ENCODE data around the gene EGFLAM.
"Not testable (repeated sequence)": the region's sequence is repeated elsewhere in the genome, so short reads cannot be mapped to it uniquely, and the experiment has no call there.

The EGFLAM gene

DNA sequence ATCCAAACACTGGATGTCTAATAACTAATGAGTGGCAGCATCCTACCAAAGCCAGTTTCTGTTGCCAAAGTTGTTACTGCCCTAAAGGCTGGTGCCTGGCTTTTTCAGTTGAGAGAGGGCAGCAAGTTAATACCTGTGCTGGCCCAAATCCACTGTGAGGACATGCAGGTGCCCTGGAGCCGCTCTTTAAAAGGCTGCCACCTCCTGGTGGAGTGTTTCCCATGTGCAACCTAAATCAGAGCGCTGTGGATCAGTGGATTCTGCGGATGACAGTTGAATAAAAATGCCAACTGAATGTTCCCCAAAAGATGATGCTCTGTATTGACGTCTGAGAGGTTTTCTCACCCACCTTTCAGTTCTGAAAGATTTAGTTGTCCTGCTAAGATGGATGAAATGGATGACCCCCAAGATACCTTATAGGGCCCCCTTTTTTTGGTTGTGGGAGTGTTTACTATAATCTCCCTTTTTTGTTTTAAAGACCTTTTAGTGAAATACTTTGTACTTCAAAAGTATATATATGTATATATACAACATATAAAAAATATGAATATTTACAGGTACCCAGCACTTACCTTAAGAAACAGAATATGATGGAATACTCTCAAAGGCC, 146.4 kb downstream of the EGFLAM start:
- Histone ChIP-seq H3K36me3 (ENCODE audit: insufficient read depth, low read length) (no peaks in the 10 kb centered on the region), H3K27me3 (ENCODE audit: control insufficient read depth in 1 of 2, insufficient read depth in 2 of 2, low read length in 2 of 2) (peaks cover 0 to 3% of the 10 kb centered on the region in 2 donors), H3K4me3 (ENCODE audit: low read depth in 1 of 2, low read length in 2 of 2) (no peak overlapping the region)

DNA sequence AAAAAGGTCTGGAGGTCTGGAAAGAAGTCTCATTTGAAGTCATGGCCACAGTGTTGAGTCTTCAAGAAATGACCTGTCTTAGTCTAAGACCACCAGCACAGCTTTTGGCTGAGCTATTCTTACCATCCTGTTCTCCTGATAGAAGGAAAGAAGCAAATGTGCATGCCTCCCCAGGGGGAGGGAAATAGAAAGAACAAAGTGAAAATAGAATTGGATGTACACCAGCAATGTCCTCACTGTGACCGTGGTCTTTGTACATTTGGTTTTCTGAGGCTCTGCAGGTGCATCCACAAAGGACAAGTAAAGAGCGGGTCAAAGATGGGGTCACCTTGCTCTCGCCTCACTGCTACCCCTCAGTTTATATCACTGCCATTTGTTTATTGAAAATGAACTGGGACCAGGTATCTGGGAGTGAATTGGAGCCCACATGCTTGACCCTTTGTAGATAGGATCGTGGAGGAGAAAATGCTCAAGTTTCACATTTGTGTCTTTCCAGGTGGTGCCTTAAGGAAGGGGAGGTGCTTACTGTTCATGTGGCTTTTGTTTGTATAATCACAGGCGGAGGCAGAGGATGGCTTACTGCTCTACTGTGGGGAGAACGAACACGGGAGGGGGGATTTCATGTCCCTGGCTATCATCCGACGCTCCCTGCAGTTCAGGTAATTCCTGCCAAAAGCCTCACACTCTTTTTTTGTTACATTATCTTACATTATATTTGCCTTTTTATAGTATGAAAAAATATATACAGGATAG, 150.3 kb downstream of the EGFLAM start:
- no peak overlapping the region for H3K27ac ChIP-seq (ENCODE audit: low read depth, low read length)
- H3K4me3 ChIP-seq (ENCODE audit: low read depth in 1 of 2, low read length in 2 of 2): no peak overlapping the region
- H3K36me3 ChIP-seq (ENCODE audit: insufficient read depth, low read length): no peaks in the 10 kb centered on the region
- H3K27me3 ChIP-seq (ENCODE audit: control insufficient read depth in 1 of 2, insufficient read depth in 2 of 2, low read length in 2 of 2): no peaks in the 10 kb centered on the region
- no peaks in the 10 kb centered on the region for H3K9me3 ChIP-seq (ENCODE audit: low read length)
- no peaks in the 10 kb centered on the region for H3K4me1 ChIP-seq (ENCODE audit: insufficient read depth, low read length)
- H3K9ac ChIP-seq (ENCODE audit: low read length): no peak overlapping the region

More for the DNA sequence above, 146.4 kb downstream of the EGFLAM start:
- Histone ChIP-seq H3K9me3 (ENCODE audit: low read length) (no peaks in the 10 kb centered on the region), H3K4me1 (ENCODE audit: insufficient read depth, low read length) (no peaks in the 10 kb centered on the region), H3K9ac (ENCODE audit: low read length) (no peak overlapping the region), H3K27ac (ENCODE audit: low read depth, low read length) (no peak overlapping the region)

DNA sequence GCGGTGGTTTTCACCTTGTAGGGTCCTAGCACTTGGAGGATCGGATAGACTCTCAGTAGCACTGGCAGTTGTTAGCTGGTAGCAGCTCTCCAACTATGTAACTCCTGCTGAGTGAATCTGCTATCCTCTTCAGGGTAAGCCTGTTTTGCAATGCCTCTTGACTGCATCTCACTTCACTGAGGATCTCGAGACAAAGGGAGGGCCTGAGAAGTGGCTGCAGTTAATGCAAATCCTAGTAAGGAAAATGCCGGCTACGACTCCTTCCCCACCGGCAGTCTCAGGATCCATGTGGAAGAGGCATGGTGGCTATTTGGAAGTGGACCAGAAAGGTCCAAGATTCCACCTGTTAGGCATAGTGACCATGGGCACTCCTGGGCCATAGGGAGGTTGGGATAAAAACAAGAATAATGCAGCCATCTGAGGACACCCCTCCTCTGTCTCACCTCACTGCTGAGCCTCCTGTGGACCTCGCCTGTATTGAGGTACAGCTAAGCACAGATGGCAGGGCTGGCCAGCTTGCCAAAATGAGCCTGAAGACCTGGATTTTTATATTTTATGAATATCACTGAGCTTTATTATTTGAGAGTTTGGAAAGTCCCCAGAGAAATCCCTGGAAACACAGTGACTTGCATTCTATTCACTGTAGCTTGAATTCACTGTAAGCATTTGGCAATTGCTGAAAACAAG, 152.1 kb downstream of the EGFLAM start:
- no peak overlapping the region for H3K9ac ChIP-seq (ENCODE audit: low read length)
- H3K9me3 ChIP-seq (ENCODE audit: low read length): no peaks in the 10 kb centered on the region
- no peaks in the 10 kb centered on the region for H3K4me1 ChIP-seq (ENCODE audit: insufficient read depth, low read length)
- no peak overlapping the region for H3K27ac ChIP-seq (ENCODE audit: low read depth, low read length)
- no peaks in the 10 kb centered on the region for H3K27me3 ChIP-seq (ENCODE audit: control insufficient read depth in 1 of 2, insufficient read depth in 2 of 2, low read length in 2 of 2)
- no peak overlapping the region for H3K4me3 ChIP-seq (ENCODE audit: low read depth in 1 of 2, low read length in 2 of 2)
- no peaks in the 10 kb centered on the region for H3K36me3 ChIP-seq (ENCODE audit: insufficient read depth, low read length)

DNA sequence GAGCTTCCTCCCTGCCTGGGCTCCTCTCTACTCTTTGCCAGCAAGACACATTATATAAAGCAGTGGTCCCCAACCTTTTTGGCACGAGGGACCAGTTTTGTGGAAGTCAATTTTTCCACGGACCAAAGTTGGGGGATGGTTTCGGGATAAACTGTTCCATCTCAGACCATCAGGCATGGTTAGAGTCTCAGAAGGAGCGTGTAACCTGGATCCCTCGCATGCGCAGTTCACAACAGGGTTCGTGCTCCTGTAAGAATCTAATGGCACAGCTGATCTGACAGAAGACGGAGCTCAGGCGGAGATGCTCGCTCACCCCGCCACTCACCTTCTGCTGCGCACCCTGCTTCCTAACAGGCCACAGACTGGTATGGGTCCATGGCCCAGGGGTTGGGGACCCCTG, 155.3 kb downstream of the EGFLAM start:
- Histone ChIP-seq H3K27me3 (ENCODE audit: control insufficient read depth in 1 of 2, insufficient read depth in 2 of 2, low read length in 2 of 2) (no peaks in the 10 kb centered on the region), H3K27ac (ENCODE audit: low read depth, low read length) (no peak overlapping the region), H3K4me3 (ENCODE audit: low read depth in 1 of 2, low read length in 2 of 2) (no peak overlapping the region), H3K9me3 (ENCODE audit: low read length) (no peaks in the 10 kb centered on the region), H3K36me3 (ENCODE audit: insufficient read depth, low read length) (no peaks in the 10 kb centered on the region), H3K9ac (ENCODE audit: low read length) (no peak overlapping the region), H3K4me1 (ENCODE audit: insufficient read depth, low read length) (no peaks in the 10 kb centered on the region)

DNA sequence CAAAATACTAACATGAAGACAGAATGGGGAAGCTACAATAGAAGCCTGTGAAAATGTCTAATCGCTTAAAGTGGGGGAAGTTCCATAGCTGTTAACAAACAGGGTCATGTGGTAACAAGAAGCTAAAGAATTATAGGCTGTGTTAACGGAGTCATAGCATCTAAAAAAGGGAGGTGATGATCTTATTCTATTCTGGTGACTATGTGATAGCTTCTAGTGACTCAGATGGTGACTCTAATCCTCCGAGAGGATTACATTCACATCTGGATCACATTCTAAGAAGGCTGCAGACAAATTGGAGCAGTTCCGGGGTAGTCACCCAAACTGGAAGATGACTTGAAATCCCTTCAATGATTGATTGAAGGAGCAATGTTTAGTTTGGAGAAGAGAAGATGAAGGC, 156.0 kb downstream of the EGFLAM start:
- no peak overlapping the region for H3K4me3 ChIP-seq (ENCODE audit: low read depth in 1 of 2, low read length in 2 of 2)
- no peak overlapping the region for H3K9ac ChIP-seq (ENCODE audit: low read length)
- H3K4me1 ChIP-seq (ENCODE audit: insufficient read depth, low read length): no peaks in the 10 kb centered on the region
- no peaks in the 10 kb centered on the region for H3K36me3 ChIP-seq (ENCODE audit: insufficient read depth, low read length)
- no peak overlapping the region for H3K27ac ChIP-seq (ENCODE audit: low read depth, low read length)
- no peaks in the 10 kb centered on the region for H3K9me3 ChIP-seq (ENCODE audit: low read length)
- no peaks in the 10 kb centered on the region for H3K27me3 ChIP-seq (ENCODE audit: control insufficient read depth in 1 of 2, insufficient read depth in 2 of 2, low read length in 2 of 2)

DNA sequence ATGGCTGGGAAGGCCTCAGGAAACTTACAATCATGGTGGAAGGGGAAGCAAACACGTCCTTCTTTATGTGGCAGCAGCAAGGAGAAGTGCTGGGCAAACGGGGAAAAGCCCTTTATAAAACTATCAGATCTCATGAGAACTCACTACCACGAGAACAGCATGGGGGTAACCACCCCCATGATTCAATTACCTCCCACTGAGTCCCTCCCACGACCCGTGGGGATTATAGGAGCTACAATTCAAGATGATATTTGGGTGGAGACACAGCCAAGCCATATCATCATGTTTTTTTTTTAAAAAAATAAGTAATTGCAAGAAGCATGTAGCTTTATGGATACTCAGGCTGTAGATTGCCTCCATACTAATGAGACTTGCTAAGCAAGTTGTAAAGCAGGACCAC, 157.4 kb downstream of the EGFLAM start:
- not testable (repeated sequence) for H3K9ac ChIP-seq (ENCODE audit: low read length); H3K4me1 ChIP-seq (ENCODE audit: insufficient read depth, low read length); H3K9me3 ChIP-seq (ENCODE audit: low read length); H3K36me3 ChIP-seq (ENCODE audit: insufficient read depth, low read length); H3K27me3 ChIP-seq (ENCODE audit: control insufficient read depth in 1 of 2, insufficient read depth in 2 of 2, low read length in 2 of 2); H3K27ac ChIP-seq (ENCODE audit: low read depth, low read length); H3K4me3 ChIP-seq (ENCODE audit: low read depth in 1 of 2, low read length in 2 of 2)

DNA sequence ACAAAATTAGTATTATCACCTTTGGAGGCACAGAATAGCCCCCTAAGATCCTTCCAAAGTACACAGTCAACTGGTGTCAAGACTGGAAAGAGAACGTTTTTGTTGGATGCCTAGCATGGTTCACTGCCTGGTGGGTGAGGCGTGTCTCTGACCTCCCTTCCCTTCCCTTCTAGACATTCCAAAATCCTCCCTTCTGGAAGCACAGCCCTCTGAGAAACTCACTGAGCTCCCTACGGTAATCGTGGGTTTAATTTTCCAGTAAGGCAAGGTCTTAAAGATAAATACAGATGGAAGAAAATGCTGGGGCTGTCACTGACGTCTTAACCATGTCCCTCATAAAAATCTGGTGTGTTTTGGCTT, 159.3 kb downstream of the EGFLAM start:
- Histone ChIP-seq H3K4me1 (ENCODE audit: insufficient read depth, low read length) (no peaks in the 10 kb centered on the region), H3K4me3 (ENCODE audit: low read depth in 1 of 2, low read length in 2 of 2) (no peak overlapping the region), H3K36me3 (ENCODE audit: insufficient read depth, low read length) (no peaks in the 10 kb centered on the region), H3K9ac (ENCODE audit: low read length) (no peak overlapping the region), H3K27me3 (ENCODE audit: control insufficient read depth in 1 of 2, insufficient read depth in 2 of 2, low read length in 2 of 2) (no peaks in the 10 kb centered on the region), H3K9me3 (ENCODE audit: low read length) (no peaks in the 10 kb centered on the region), H3K27ac (ENCODE audit: low read depth, low read length) (no peak overlapping the region)

DNA sequence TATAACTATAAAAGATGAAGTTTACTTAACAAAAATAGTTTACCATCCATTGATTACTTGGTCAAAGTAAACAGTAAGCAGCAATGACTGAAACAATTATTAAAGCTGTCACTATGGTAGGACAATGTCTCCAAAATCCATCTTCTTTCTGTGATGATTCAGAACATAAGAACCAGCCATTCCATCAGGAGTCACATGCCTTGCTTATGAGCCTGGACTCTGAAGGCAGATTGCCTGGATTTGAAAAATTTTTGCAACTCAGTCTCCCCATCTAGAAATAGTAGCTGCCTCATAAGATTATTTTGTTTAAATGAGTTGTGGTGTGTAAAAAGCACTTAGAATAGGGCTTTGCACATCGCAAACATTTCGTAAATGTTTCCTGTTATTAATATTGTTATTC, 161.9 kb downstream of the EGFLAM start:
- Histone ChIP-seq H3K4me3 (ENCODE audit: low read depth in 1 of 2, low read length in 2 of 2) (no peak overlapping the region), H3K27ac (ENCODE audit: low read depth, low read length) (no peak overlapping the region), H3K9me3 (ENCODE audit: low read length) (no peaks in the 10 kb centered on the region), H3K4me1 (ENCODE audit: insufficient read depth, low read length) (no peaks in the 10 kb centered on the region), H3K36me3 (ENCODE audit: insufficient read depth, low read length) (no peaks in the 10 kb centered on the region), H3K9ac (ENCODE audit: low read length) (no peak overlapping the region), H3K27me3 (ENCODE audit: control insufficient read depth in 1 of 2, insufficient read depth in 2 of 2, low read length in 2 of 2) (no peaks in the 10 kb centered on the region)

DNA sequence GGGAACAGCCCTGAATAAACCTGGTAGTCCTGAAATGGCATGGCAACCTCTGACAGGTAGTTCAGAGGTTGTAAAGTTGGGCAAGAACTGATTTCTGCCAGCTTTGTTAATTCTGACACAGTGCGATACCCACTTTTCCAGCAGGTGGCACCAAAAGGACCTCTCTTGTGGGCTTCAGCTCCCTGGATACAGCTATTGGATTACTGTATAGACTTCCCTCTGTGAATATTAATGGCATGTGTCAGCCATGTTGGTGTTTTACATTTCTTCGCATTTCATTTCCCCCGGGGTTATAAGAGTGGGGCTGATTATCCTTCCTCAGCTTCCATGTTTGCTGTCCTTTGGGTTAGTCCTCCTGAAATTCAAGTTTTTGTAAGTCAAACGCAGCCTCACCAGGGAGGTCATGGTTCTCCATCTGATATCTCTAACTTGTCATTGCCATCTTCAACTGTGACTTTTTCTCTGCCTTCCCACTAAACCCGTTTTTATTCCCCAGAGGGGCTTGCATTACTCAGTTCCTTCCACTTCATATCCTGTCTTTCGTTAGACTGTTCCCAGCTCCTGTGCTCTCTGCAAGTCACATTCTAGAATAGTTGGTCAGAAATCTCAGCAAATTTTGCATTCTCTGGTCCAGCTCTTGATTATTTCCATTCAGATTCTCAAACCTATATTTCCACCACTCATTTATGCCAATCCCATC, 162.5 kb downstream of the EGFLAM start:
- Histone ChIP-seq H3K9me3 (ENCODE audit: low read length) (no peaks in the 10 kb centered on the region), H3K36me3 (ENCODE audit: insufficient read depth, low read length) (no peaks in the 10 kb centered on the region), H3K27me3 (ENCODE audit: control insufficient read depth in 1 of 2, insufficient read depth in 2 of 2, low read length in 2 of 2) (no peaks in the 10 kb centered on the region), H3K9ac (ENCODE audit: low read length) (no peak overlapping the region), H3K4me1 (ENCODE audit: insufficient read depth, low read length) (no peaks in the 10 kb centered on the region), H3K4me3 (ENCODE audit: low read depth in 1 of 2, low read length in 2 of 2) (no peak overlapping the region), H3K27ac (ENCODE audit: low read depth, low read length) (no peak overlapping the region)

DNA sequence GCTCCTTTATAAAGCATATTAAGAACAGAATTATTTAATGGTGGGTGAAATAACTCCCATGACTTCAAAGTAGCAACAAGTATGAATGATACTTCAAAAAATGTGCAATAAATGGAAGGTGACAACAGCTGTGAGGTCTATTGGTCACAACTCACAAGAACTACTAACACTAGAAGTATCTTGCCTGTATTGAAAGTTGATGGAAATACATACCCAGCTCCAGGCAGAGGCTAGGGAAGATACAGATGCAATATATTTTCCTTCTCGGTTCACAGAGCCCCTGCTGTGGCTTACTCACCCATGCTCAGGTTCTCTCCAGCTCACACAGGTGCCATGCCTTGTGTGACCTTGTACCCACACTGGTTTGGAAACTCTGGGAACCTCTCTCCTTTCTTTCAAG, 164.3 kb downstream of the EGFLAM start:
- no peaks in the 10 kb centered on the region for H3K36me3 ChIP-seq (ENCODE audit: insufficient read depth, low read length)
- no peaks in the 10 kb centered on the region for H3K4me1 ChIP-seq (ENCODE audit: insufficient read depth, low read length)
- no peak overlapping the region for H3K4me3 ChIP-seq (ENCODE audit: low read depth in 1 of 2, low read length in 2 of 2)
- H3K27ac ChIP-seq (ENCODE audit: low read depth, low read length): no peak overlapping the region
- H3K9me3 ChIP-seq (ENCODE audit: low read length): no peaks in the 10 kb centered on the region
- H3K9ac ChIP-seq (ENCODE audit: low read length): no peak overlapping the region
- H3K27me3 ChIP-seq (ENCODE audit: control insufficient read depth in 1 of 2, insufficient read depth in 2 of 2, low read length in 2 of 2): no peaks in the 10 kb centered on the region

DNA sequence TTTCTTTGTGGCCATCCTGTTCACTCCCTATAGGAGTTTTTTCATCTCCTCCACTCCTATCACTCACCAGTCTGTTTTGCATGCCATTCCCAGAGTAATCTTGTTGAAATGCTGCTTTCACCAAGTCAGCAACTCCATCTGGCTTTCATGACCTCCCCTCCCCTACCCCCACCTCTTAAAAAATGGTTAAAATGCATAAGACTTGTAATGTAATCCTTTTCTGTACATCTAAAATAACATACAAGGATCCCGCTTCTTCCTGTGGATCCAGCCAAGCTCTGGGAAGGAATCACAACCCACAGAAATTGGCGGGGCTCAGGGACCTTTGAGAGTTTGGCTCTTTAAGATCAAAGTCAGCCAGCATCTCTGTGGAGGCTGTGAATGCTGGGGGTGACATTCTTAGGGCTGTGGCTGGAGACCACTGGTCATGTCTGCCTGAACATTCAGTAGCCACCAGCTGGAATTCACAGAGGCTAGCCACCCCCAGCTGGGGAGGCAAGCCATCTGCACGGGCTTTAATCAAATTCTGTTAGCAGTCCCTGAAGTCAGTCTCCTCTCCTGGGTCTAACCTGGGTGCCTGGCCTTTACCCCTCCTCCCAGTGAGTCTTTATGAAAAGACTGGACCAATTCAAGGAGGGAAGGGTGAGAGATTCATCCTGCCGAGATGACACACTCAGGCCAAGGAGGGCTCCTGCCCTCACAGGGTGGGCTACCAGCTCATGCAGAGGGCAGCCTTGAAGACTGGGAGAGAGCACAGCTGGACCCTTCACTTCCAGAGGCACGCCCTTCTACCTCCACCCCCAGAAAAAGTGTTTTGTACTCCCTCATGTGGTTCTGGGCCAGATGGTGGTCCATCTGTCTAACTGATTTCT, 165.2 kb downstream of the EGFLAM start:
- Histone ChIP-seq H3K36me3 (ENCODE audit: insufficient read depth, low read length) (no peaks in the 10 kb centered on the region), H3K4me3 (ENCODE audit: low read depth in 1 of 2, low read length in 2 of 2) (no peak overlapping the region), H3K9me3 (ENCODE audit: low read length) (no peaks in the 10 kb centered on the region), H3K27me3 (ENCODE audit: control insufficient read depth in 1 of 2, insufficient read depth in 2 of 2, low read length in 2 of 2) (no peaks in the 10 kb centered on the region), H3K4me1 (ENCODE audit: insufficient read depth, low read length) (no peaks in the 10 kb centered on the region), H3K9ac (ENCODE audit: low read length) (no peak overlapping the region), H3K27ac (ENCODE audit: low read depth, low read length) (no peak overlapping the region)

Measured in muscle layer of colon (tissue), 2 donors.